ENCODE measurements around the gene ARHGAP15.

DNA sequence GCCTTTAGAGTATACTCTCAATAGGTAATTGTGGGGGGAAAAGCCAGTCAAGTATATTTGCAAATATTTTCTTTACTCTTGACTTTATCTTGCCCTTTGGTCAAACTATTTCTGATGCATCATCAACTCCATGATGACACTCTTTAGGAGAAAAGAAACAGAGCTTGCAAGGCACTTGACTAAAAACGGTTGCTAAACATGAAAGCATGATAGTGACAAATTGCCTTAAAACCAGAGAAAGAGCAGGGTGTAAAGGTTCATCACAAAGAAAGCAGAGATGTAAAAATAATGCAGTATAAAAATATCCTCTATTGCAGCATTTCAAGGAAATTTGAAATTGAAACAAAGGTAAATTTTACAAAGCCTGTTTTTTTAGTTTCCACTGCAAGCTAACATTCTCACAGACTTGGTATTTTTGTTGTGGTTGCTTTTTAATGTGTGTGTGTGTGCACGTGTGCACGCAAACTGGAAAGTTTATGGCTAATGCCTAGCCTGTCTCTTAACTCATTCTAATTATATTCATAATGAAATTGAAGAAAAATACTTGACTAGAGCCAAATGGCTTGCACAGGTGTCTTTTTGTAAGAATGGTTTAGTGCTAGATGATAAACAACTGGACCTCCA lies 503.6 kb downstream of the ARHGAP15 start:
- TF ChIP-seq, protein P1, sequence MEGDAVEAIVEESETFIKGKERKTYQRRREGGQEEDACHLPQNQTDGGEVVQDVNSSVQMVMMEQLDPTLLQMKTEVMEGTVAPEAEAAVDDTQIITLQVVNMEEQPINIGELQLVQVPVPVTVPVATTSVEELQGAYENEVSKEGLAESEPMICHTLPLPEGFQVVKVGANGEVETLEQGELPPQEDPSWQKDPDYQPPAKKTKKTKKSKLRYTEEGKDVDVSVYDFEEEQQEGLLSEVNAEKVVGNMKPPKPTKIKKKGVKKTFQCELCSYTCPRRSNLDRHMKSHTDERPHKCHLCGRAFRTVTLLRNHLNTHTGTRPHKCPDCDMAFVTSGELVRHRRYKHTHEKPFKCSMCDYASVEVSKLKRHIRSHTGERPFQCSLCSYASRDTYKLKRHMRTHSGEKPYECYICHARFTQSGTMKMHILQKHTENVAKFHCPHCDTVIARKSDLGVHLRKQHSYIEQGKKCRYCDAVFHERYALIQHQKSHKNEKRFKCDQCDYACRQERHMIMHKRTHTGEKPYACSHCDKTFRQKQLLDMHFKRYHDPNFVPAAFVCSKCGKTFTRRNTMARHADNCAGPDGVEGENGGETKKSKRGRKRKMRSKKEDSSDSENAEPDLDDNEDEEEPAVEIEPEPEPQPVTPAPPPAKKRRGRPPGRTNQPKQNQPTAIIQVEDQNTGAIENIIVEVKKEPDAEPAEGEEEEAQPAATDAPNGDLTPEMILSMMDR (conservative IDR thresholded peaks at IDR 0.05; ENCODE audit: low read length): no peak
- TF ChIP-seq EZH2phosphoT487 (IDR thresholded peaks at IDR 0.05; ENCODE audit: borderline replicate concordance, low read depth, low read length): no peak

Measured in OCI-LY7 (cell line).